Islet precursor cell (in vitro differentiated cells): Measurements from ENCODE around the gene RAB31.
"Not testable (repeated sequence)": the region's sequence is repeated elsewhere in the genome, so short reads cannot be mapped to it uniquely, and the experiment has no call there.

ENCODE experiments used
- DNase-seq: peaks from one replicate; pipeline ENCODE4 v3.0.0-alpha.2; 2018

RAB31 gene

DNA sequence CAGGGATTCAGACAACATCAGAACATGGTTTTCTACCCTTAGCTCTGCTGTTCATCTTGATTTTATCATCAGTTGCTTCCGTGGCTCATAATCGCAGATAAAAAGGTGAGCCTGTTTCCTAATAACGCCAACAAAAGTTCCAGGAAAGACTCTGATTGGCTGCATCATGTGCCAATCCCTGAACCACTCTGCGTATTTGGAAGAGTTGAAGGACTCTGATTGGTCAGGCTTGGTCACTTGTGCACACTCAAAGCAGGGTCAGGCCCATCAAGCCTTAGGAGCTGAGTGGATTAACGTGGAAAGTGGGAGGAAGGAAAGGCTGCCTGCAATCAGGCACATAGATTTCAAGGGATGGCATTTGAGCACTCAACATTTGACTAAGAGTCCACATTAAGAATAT, 189.0 kb downstream of the RAB31 start:
- no peak for DNase-seq

DNA sequence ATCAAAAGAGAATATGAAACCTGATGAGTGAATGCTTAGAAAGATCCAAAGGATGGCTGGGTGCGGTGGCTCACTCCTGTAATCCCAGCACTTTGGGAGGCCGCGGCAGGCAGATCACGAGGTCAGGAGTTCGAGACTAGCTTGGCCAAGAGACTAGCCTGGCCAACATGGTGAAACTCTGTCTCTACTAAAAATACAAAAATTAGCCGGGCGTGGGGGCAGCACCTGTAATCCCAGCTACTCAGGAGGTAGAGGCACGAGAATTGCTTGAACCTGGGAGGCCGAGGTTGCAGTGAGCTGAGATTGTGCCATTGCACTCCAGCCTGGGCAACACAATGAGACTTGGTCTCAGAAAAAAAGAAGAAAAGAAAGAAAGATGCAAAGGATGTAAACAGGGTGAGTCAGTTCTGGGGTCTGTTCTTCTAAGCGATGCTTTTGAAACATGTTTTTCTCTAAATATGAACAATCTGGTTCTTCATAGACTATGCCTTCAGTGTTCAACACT, 189.7 kb downstream of the RAB31 start:
- DNase-seq: not testable (repeated sequence)

DNA sequence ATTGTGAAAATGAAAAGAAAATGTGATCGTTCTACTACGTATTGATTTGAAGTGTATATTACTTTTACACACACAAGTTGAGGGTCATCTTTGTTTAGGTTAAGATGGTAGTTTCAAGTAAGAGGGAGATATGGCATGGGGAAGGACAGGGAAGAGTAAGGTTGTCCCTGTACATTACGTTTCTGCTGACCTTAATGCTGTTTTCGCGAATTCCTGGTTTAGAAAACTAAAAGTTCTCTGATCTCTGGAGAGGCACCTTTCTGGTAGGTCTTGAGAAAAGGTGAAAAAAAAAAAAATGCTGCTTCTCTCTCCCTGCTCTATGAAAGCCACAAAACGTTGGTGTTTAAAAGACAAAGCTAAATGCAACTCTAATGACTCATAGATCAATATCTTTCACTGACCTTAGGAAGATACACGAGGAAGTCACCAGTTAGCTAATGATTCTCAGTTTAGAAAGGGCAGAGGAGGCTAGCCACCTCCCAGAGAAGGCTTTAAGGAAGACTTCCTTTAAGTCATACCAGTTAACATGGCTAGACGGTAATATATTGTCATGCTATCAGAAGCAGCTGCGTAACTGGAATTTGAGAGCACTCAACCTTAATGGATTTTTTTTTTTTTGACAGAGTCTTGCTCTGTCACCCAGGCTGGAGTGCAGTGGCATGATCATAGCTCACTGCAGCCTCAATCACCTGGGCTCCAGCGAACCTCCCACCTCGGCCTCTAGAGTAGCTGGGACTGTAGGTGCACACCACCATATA, 190.9 kb downstream of the RAB31 start:
- peak; percentile 89 for DNase-seq

DNA sequence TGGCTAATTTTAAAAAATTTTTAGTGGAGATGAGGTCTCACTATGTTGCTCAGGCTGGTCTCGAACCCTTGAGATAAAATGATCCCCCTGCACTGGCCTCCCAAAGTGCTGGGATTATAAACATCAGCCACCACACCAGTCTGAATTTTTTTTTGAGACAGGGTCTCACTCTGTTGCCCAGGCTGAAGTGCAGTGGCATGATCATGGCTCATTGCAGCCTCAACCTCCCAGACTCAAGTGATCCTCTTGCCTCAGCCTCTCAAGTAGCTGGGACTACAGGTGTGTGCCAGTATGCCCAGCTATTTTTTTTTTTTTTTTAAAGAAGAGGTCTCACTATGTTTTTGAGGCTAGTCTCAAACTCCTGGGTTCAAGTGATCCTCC, 191.4 kb downstream of the RAB31 start:
- not testable (repeated sequence) for DNase-seq

DNA sequence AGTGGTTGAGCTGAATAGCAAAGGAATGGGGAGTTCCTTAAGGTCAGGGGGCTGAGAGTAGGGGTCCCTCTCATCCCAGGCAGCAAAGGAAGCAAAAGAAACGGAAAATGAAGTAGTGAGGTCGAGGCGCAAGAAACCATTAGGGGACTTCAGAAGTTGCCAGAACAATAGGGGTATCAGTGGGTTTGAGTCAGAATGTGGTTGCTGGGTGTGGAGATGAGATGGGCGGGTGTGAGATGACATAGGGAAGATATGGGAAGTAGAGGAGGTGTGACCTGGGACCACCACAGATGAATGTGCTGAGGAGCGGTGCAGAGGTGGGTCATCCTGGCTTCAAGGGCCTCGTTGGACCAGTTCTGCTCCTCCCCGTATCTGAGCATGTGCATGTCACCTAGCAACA, 192.6 kb downstream of the RAB31 start:
- DNase-seq: no peak

DNA sequence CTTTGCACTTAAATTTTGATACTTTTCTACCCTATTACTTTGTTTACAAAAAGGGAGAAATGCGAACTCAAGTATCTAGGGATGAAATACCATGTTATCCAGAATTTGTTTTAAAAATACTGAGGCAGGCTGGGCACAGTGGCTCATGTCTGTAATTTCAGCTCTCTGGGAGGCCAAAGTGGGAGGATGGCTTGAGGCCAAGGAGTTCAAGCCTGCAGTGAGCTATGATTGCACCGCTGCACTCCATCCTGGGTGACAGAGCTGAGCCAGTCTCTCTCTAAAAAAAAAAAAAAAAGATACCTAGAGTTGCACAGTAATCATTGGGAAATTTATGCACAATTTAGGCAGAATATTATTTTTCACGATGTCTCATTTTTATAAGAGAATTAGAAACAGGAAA, 193.3 kb downstream of the RAB31 start:
- no peak for DNase-seq

DNA sequence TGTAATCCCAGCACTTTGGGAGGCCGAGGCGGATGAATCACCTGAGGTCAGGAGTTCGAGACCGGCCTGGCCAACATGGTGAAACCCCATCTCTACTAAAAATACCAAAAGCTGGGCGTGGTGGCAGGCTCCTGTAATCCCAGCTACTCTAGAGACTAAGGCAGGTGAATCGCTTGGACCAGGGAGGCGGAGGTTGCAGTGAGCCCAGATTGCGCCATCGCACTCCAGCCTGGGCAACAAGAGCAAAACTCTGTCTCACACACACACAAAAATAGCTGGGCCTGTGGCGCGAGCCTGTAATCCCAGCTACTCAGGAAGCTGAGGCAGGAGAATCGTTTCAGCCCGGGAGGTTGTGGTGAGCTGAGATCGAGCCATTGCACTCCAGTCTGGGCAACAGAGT, 194.2 kb downstream of the RAB31 start:
- DNase-seq: not testable (repeated sequence)

DNA sequence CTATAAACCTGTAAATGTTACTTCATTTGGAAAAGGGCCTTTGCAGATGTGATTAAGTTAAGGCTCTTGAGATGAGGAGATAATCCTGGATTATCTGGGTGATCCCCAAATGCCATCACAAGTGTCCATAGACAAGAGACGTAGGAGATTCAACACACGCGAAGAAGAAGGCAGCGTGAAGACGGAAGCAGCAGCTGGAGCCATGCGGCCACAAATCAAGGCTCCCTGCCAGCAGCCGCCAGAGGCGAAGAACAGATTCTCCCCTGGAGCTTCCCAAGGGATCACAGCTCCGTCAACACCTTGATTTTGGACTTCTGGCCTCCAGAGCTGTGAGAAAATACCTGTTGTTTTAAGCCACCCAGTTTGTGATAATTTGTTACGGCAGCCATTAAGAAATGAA, 194.7 kb downstream of the RAB31 start:
- no peak for DNase-seq

DNA sequence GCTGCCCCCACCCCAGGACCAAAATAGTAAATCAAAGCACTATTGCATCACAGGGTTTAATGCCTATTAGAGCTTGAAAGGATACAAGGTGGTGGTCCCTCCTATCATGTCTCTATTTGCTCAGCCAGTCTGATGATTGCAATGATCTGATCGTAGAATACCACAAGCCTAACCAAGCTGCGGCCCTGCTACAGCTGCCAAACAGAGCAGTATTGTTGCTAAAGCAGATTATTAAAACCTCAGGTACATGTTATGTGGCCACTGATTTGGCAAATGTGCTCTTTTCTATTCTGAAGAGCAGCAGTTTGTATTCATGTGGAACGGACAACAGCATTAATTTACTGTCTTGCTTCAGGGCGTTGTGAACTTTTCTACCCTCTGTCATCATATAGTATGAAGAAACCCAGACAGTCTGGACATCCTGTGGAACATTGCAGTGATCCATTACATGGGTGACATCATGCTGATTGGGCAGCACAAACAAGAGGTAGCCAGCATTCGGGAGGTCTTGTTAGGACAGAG, 197.4 kb downstream of the RAB31 start:
- peak; percentile 84 for DNase-seq

DNA sequence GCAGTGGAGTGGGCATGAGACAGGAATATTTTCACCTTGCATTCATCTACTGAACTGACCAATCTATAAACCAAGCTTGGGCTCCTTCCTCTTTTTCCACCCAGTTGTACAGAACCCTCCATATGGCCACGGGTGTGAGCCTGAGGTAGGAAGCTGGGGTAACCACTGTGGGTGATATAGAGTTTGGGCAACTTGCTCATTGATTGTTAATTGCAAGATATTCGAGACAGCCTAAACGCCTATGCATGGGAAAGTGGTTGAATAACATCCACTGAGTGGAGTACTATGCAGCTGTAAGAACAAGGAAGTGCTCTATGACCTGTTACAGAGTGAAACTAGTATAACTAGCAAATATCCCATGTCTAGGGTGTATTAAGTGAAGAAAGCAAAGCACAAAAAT, 198.4 kb downstream of the RAB31 start:
- no peak for DNase-seq

DNA sequence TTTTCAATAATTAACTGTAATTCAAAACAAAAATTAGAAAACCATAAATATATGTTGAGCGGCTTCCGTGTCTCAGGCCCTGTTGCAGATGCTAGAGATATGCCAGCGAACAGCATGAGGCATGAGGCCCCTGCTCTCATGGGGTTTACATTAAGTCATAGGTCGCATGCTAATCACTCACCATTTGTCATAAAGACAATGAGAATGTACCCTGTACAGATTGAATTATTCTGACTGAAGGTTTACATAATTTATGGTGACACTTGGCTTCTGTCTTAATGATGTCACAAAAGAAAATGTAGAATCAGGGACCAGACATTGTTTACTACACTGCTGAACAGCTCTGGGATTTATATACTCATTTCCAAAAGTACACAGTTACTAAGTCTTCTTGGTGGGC, 199.8 kb downstream of the RAB31 start:
- no peak for DNase-seq

DNA sequence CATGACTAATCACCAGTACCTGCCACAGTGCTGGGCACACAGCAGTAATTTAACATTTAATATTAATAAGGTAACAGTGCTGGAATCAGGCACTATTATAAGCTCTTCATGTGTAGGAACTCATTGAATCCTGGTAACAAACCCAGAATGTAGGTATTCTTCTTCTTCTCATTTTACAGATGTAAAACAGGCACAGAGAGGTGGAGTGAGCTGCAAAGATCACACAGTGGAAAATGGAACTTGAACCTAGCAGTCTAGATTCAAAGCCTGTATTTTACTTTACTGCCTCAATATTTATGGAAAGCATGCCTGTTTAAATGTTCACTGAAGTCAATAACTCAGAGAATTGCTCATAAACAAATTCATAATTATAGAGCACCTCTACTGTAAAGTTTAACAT, 202.0 kb downstream of the RAB31 start:
- no peak for DNase-seq

DNA sequence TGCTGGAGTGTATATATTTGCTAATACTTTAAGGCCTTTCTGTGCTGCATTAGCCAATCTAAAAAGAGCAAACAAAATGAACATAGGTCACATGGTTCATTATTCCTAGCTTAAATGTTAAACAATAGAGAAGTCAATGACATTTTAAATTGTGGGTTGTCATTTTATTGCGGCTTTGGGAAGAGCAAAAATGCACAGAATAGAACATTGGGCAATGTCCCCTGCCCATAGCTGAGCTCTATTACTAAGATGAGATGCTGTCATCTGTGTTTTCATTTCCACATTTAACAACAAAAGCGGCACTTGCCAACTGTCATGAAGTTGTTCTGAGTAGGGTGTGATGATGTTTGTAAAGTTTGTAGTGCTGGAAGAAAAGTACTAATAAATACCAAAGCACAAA, 202.6 kb downstream of the RAB31 start:
- DNase-seq: no peak

DNA sequence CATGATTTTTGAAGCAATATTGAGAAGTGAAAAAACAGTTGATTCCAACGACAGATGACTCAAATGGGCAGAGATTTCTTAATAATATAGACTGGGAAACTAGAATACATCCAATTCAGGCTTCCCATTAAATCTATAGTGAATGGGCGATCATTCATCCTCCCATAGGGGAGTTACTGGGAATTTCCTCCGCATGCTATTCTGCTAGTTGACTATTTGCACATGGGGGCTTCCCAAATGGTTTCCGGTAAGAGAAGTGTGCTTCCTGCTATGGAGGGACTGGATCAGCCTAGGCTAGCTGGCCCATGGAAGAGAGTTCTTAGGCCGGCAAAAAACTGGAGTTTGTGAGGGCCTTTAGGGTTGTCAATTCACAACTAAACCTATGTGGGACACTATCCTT, 203.1 kb downstream of the RAB31 start:
- DNase-seq: no peak
